ENCODE data around the gene FBXO24.

Gene FBXO24

GRCh38 chr7:100603726-100604027, 17.5 kb downstream of the FBXO24 start:
- DNase-seq (ENCODE audit: low read depth in 2 of 2) = peak in 1 of 2 donors; percentile 25
- H3K4me3 ChIP-seq (replicated peaks in 1 of 2; ENCODE audit: low read depth in 2 of 2, low read length in 2 of 2) = peak overlapping the region; percentile 77 to 84
- TF ChIP-seq CTCF (IDR thresholded peaks at IDR 0.05; ENCODE audit: low read depth, low read length) = no peak

GRCh38 chr7:100604028-100604975, 18.2 kb downstream of the FBXO24 start:
- H3K4me3 ChIP-seq (replicated peaks in 1 of 2; ENCODE audit: low read depth in 2 of 2, low read length in 2 of 2) = peak overlapping the region; percentile 77 to 84
- peak; percentile 66 to 80 for DNase-seq (ENCODE audit: low read depth in 2 of 2)
- TF ChIP-seq CTCF (IDR thresholded peaks at IDR 0.05; ENCODE audit: low read depth, low read length) = peak; percentile 44

GRCh38 chr7:100604976-100605911, 19.1 kb downstream of the FBXO24 start:
- DNase-seq (ENCODE audit: low read depth in 2 of 2) = no peak
- TF ChIP-seq CTCF (IDR thresholded peaks at IDR 0.05; ENCODE audit: low read depth, low read length) = no peak
- peak overlapping the region; percentile 77 to 84 for H3K4me3 ChIP-seq (replicated peaks in 1 of 2; ENCODE audit: low read depth in 2 of 2, low read length in 2 of 2)

GRCh38 chr7:100606313-100606712, 20.2 kb downstream of the FBXO24 start:
- H3K4me3 ChIP-seq (replicated peaks in 1 of 2; ENCODE audit: low read depth in 2 of 2, low read length in 2 of 2) = no peak overlapping the region
- TF ChIP-seq CTCF (IDR thresholded peaks at IDR 0.05; ENCODE audit: low read depth, low read length) = no peak
- DNase-seq (ENCODE audit: low read depth in 2 of 2) = no peak

GRCh38 chr7:100607111-100607510, 21.0 kb downstream of the FBXO24 start:
- H3K4me3 ChIP-seq (replicated peaks in 1 of 2; ENCODE audit: low read depth in 2 of 2, low read length in 2 of 2) = no peak overlapping the region
- TF ChIP-seq CTCF (IDR thresholded peaks at IDR 0.05; ENCODE audit: low read depth, low read length) = peak; percentile 11
- peak in 1 of 2 donors; percentile 67 for DNase-seq (ENCODE audit: low read depth in 2 of 2)

GRCh38 chr7:100609958-100610357, 23.8 kb downstream of the FBXO24 start:
- no peak for DNase-seq (ENCODE audit: low read depth in 2 of 2)
- TF ChIP-seq CTCF (IDR thresholded peaks at IDR 0.05; ENCODE audit: low read depth, low read length) = no peak
- H3K4me3 ChIP-seq (replicated peaks in 1 of 2; ENCODE audit: low read depth in 2 of 2, low read length in 2 of 2) = no peak overlapping the region

All from cardiac fibroblast (primary cell).